H1 (cell line): ENCODE data around the gene ZNF548. TPM values are rescaled to one million over a fixed set of nuclear protein-coding genes. Genes with fewer than 3 reads are reported as not detected.

Experiments
- CTCF ChIA-PET: fragments of 300-600 bp; sonication (Branson Sonifier 250); formaldehyde crosslinking; loops from one replicate; lab custom pipeline; 2021; ENCODE audit not compliant: partially characterized antibody; lab: Charles Lee
- POLR2A ChIA-PET: fragments of 300-600 bp; sonication (Branson Sonifier 250); formaldehyde crosslinking; loops from one replicate; lab custom pipeline; 2021; ENCODE audit warnings: inconsistent platforms; ENCODE audit not compliant: partially characterized antibody; lab: Charles Lee
- DNase-seq, 2 experiments: peaks; one replicate each; pipeline versions ENCODE4 v3.0.0 to v3.0.0-alpha.2; 2010 to 2022; ENCODE audit warnings: low spot score in 2 of 2, low read depth in 1 of 2, mixed read lengths in 1 of 2
- FAIRE-seq: peaks from 2 replicates; lab custom pipeline; 2011; peaks lifted over from hg19 to GRCh38; lab: Jason Lieb, UNC
- H2AFZ ChIP-seq: 2 replicates; pipeline ENCODE4 v1.8.1; 2012; ENCODE audit warnings: low read length, inconsistent platforms
- H2AK5ac ChIP-seq: 2 replicates; pipeline ENCODE4 v1.6.1; 2013; ENCODE audit warnings: low read depth, low read length
- H2BK120ac ChIP-seq: replicated peaks from 2 replicates; pipeline ENCODE3; 2013; ENCODE audit warnings: low read depth, low read length, inconsistent platforms
- H2BK12ac ChIP-seq: 2 replicates; pipeline ENCODE4 v1.6.1; 2013; ENCODE audit warnings: low read depth, low read length
- H2BK15ac ChIP-seq: 2 replicates; pipeline ENCODE4 v1.6.1; 2013; ENCODE audit warnings: low read length
- H2BK20ac ChIP-seq: 2 replicates; pipeline ENCODE4 v1.6.1; 2013; ENCODE audit warnings: low read length
- H2BK5ac ChIP-seq: 2 replicates; pipeline ENCODE4 v1.6.1; 2013; ENCODE audit warnings: low read depth, low read length
- H3K14ac ChIP-seq: 2 replicates; pipeline ENCODE4 v1.6.1; 2013; ENCODE audit warnings: inconsistent platforms; ENCODE audit not compliant: insufficient read length
- H3K18ac ChIP-seq: 2 replicates; pipeline ENCODE4 v1.6.1; 2013; ENCODE audit warnings: low read length; ENCODE audit errors: extremely low read depth
- H3K23ac ChIP-seq: 2 replicates; pipeline ENCODE4 v1.6.1; 2013; ENCODE audit warnings: inconsistent platforms; ENCODE audit not compliant: insufficient read length
- H3K23me2 ChIP-seq: 2 replicates; pipeline ENCODE4 v1.6.1; 2013; ENCODE audit warnings: low read depth, low read length
- H3K27ac ChIP-seq: 2 replicates; pipeline ENCODE4 v1.6.1; 2011; ENCODE audit warnings: low read depth, low read length, inconsistent platforms
- H3K27me3 ChIP-seq, 4 experiments: replicated peaks in 1 of 4; 1 replicate in 1 of 4; 2 replicates in 3 of 4; pipeline versions ENCODE4 v1.6.1 to v1.8.1; 2011 to 2013; ENCODE audit warnings: low read length in 3 of 4, mild to moderate bottlenecking in 3 of 4, inconsistent platforms in 2 of 4, mixed read lengths in 2 of 4, moderate library complexity in 1 of 4; ENCODE audit not compliant: control insufficient read depth in 3 of 4, insufficient read depth in 3 of 4; ENCODE audit errors: extremely low read depth in 1 of 4
- H3K36me3 ChIP-seq, 4 experiments: 2 replicates each; pipeline versions ENCODE4 v1.6.1 to v1.8.1; 2011 to 2013; ENCODE audit warnings: mild to moderate bottlenecking in 4 of 4, low read length in 3 of 4, moderate library complexity in 2 of 4, control low read depth in 1 of 4, inconsistent platforms in 1 of 4; ENCODE audit not compliant: insufficient read depth in 4 of 4, control insufficient read depth in 2 of 4
- H3K4ac ChIP-seq: replicated peaks from 2 replicates; pipeline ENCODE3; 2013; ENCODE audit warnings: low read length, low read depth, mixed read lengths, inconsistent platforms; ENCODE audit not compliant: insufficient read length
- H3K4me1 ChIP-seq, 4 experiments: replicated peaks in 1 of 4; 1 replicate in 1 of 4; 2 replicates in 3 of 4; pipeline versions ENCODE4 v1.6.1 to v1.8.1; 2011 to 2013; ENCODE audit warnings: low read length in 3 of 4, inconsistent platforms in 2 of 4, mixed read lengths in 1 of 4; ENCODE audit not compliant: insufficient read depth in 4 of 4, control insufficient read depth in 3 of 4
- H3K4me2 ChIP-seq, 2 experiments: 2 replicates each; pipeline versions ENCODE4 v1.6.1 to v1.8.1; 2011 to 2013; ENCODE audit warnings: low read depth in 2 of 2, low read length in 2 of 2, control low read depth in 1 of 2, inconsistent platforms in 1 of 2, mild to moderate bottlenecking in 1 of 2; ENCODE audit not compliant: insufficient read depth in 1 of 2
- H3K4me3 ChIP-seq, 4 experiments: fragments of 200-600, 300-600 bp in 1 of 4; sonication (generic), shearing (Covaris generic), sonication (Bioruptor Twin) in 1 of 4; 2 replicates each; pipeline versions ENCODE4 v1.5.1 to v1.8.1; 2011 to 2016; ENCODE audit warnings: low read length in 4 of 4, low read depth in 3 of 4, control low read depth in 2 of 4, inconsistent platforms in 2 of 4, mild to moderate bottlenecking in 2 of 4, mixed read lengths in 1 of 4, moderate library complexity in 1 of 4; ENCODE audit not compliant: insufficient read depth in 2 of 4; ENCODE audit errors: extremely low read depth in 1 of 4
- H3K56ac ChIP-seq: replicated peaks from 2 replicates; pipeline ENCODE3; 2013; ENCODE audit warnings: low read depth, mild to moderate bottlenecking, mixed read lengths, low read length, inconsistent platforms; ENCODE audit not compliant: insufficient read length
- H3K79me1 ChIP-seq: 2 replicates; pipeline ENCODE4 v1.6.1; 2013; ENCODE audit warnings: low read depth, low read length, control low read depth
- H3K79me2 ChIP-seq, 2 experiments: 2 replicates each; pipeline versions ENCODE4 v1.6.1 to v1.8.1; 2012 to 2013; ENCODE audit warnings: low read length in 2 of 2, mild to moderate bottlenecking in 2 of 2, inconsistent platforms in 1 of 2; ENCODE audit not compliant: insufficient read depth in 2 of 2, control insufficient read depth in 1 of 2
- H3K9ac ChIP-seq, 4 experiments: replicated peaks in 1 of 4; 1 replicate in 1 of 4; 2 replicates in 3 of 4; pipeline versions ENCODE4 v1.6.1 to v1.8.1; 2011 to 2013; ENCODE audit warnings: low read depth in 3 of 4, low read length in 3 of 4, control low read depth in 2 of 4, mild to moderate bottlenecking in 2 of 4, moderate library complexity in 2 of 4, inconsistent platforms in 1 of 4; ENCODE audit errors: extremely low read depth in 1 of 4
- H3K9me3 ChIP-seq, 2 experiments: 2 replicates each; pipeline versions ENCODE4 v1.6.1 to v1.8.1; 2012 to 2013; ENCODE audit warnings: mild to moderate bottlenecking in 2 of 2, moderate library complexity in 2 of 2, control low read depth in 1 of 2, inconsistent platforms in 1 of 2, low read depth in 1 of 2, low read length in 1 of 2, mixed read lengths in 1 of 2; ENCODE audit not compliant: insufficient read depth in 2 of 2
- H4K20me1 ChIP-seq, 2 experiments: replicated peaks in 1 of 2; 2 replicates each; pipeline versions ENCODE3 to v1.8.1; 2011 to 2013; ENCODE audit warnings: inconsistent platforms in 2 of 2, low read length in 2 of 2, mild to moderate bottlenecking in 1 of 2; ENCODE audit not compliant: insufficient read depth in 2 of 2, control insufficient read depth in 1 of 2
- H4K5ac ChIP-seq: 2 replicates; pipeline ENCODE4 v1.6.1; 2013; ENCODE audit warnings: low read length, low read depth, mixed read lengths, inconsistent platforms; ENCODE audit not compliant: insufficient read length
- H4K8ac ChIP-seq: 2 replicates; pipeline ENCODE4 v1.8.0; 2013; ENCODE audit warnings: mild to moderate bottlenecking, moderate library complexity, low read length, inconsistent platforms; ENCODE audit not compliant: insufficient read depth; ENCODE audit errors: extremely low read depth
- H4K91ac ChIP-seq: replicated peaks from 2 replicates; pipeline ENCODE3; 2013; ENCODE audit warnings: low read length, mixed read lengths, inconsistent platforms; ENCODE audit not compliant: insufficient read length
- ASH2L ChIP-seq: fragments of 200-600, 300-600 bp; sonication (generic); IDR thresholded peaks from one replicate; pipeline ENCODE4 v1.7.1; 2017; ENCODE audit warnings: low read length
- CBX8 ChIP-seq: fragments of 300-800, 300-1000 bp; sonication (generic); IDR thresholded peaks from 2 replicates; pipeline ENCODE4 v1.7.1; 2016; ENCODE audit warnings: low read depth, low read length, borderline replicate concordance
- CREB1 ChIP-seq: IDR thresholded peaks from 2 replicates; pipeline ENCODE4 v1.6.1; 2012; ENCODE audit warnings: inconsistent platforms
- CTBP2 ChIP-seq: IDR thresholded peaks from 2 replicates; pipeline ENCODE4 v1.7.0; 2011; ENCODE audit warnings: borderline replicate concordance, mild to moderate bottlenecking, moderate library complexity, mixed read lengths, low read length; ENCODE audit not compliant: insufficient read depth, insufficient read length
- EZH2 ChIP-seq: fragments of 200-600 bp; sonication (generic); IDR thresholded peaks from 2 replicates; pipeline ENCODE4 v1.7.1; 2012; ENCODE audit warnings: low read depth, mild to moderate bottlenecking, moderate library complexity, low read length, inconsistent platforms; ENCODE audit not compliant: severe bottlenecking
- HDAC2 ChIP-seq, 2 experiments: fragments of 300-600 bp in 1 of 2; sonication (generic) in 1 of 2; IDR thresholded peaks; 2 replicates each; pipeline ENCODE4 v1.6.1; 2011 to 2012; ENCODE audit warnings: low read depth in 2 of 2, low read length in 2 of 2, mild to moderate bottlenecking in 2 of 2, moderate library complexity in 2 of 2, borderline replicate concordance in 1 of 2, inconsistent platforms in 1 of 2
- JUND ChIP-seq: IDR thresholded peaks from 2 replicates; pipeline ENCODE4 v1.6.1; 2011; ENCODE audit warnings: mild to moderate bottlenecking, improper control_type of control experiment, low read length
- KDM4A ChIP-seq: IDR thresholded peaks from one replicate; pipeline ENCODE4 v1.7.1; 2012; ENCODE audit warnings: low read depth, mild to moderate bottlenecking, moderate library complexity, low read length, inconsistent platforms; ENCODE audit not compliant: severe bottlenecking
- NANOG ChIP-seq: IDR thresholded peaks from 2 replicates; pipeline ENCODE4 v1.6.1; 2011; ENCODE audit warnings: low read length, low read depth, mild to moderate bottlenecking, inconsistent platforms; ENCODE audit not compliant: insufficient read depth, poor library complexity, severe bottlenecking
- POU5F1 ChIP-seq: IDR thresholded peaks from 2 replicates; pipeline ENCODE4 v1.6.1; 2011; ENCODE audit warnings: low read depth, mild to moderate bottlenecking, low read length, moderate library complexity
- RXRA ChIP-seq: IDR thresholded peaks from 2 replicates; pipeline ENCODE4 v1.6.1; 2011; ENCODE audit warnings: low read depth, mild to moderate bottlenecking, low read length, moderate library complexity; ENCODE audit not compliant: insufficient read depth
- TBP ChIP-seq: IDR thresholded peaks from 2 replicates; pipeline ENCODE4 v1.6.1; 2011; ENCODE audit warnings: low read depth, low read length, improper control_type of control experiment
- WGBS, 2 experiments: shearing (Covaris generic) in 1 of 2; methylation state at CpG; one replicate each; pipeline versions ENCODE4 v1.1.6 to v1.1.7; 2013 to 2015; ENCODE audit warnings: low lambda C conversion rate in 2 of 2, mixed read lengths in 2 of 2, inconsistent platforms in 1 of 2, low coverage in 1 of 2, missing lambda C conversion rate in 1 of 2; ENCODE audit not compliant: insufficient replicate concordance in 2 of 2, insufficient coverage in 1 of 2, insufficient read length in 1 of 2; ENCODE audit errors: extremely low coverage in 1 of 2, missing lambda C conversion rate in 1 of 2; 5-methylcytosine and 5-hydroxymethylcytosine counted together
- polyA plus RNA-seq, 7 experiments: library from polyadenylated mRNA; depleted of rRNA in 3 of 7; stranded (reverse) in 5 of 7; unstranded in 2 of 7; fragments of >200 nt in 5 of 7; fragments of 200-250 nt in 2 of 7; gene quantifications; 1 replicate in 5 of 7; 2 replicates in 1 of 7; 4 replicates in 1 of 7; pipeline versions ENCODE4 v1.2.1 to v1.2.3, GENCODE V29; 2011 to 2013; ENCODE audit warnings: missing spikeins in 2 of 7, mixed read lengths in 2 of 7
- total RNA-seq: library from RNA; stranded (reverse); fragmentation: NEBNext Ultra II Directional; extraction: Animal tissue kit (Norgen Biotek cat#: 25700); gene quantifications from 2 replicates; pipeline ENCODE4 v1.2.1, GENCODE V29; 2021

The ZNF548 gene
- total and polyA plus RNA-seq, 2 of the 8 experiments (the other 6 are each of a cell fraction or from before 2014, with no cell fraction given), result 7.4 to 9.9 TPM

GRCh38 chr19:57419439-57419838, 29.8 kb downstream of the ZNF548 start:
- peaks cover 0 to 2% of the 10 kb centered on the region in 2 experiments; a peak in 1 of 4 replicates for H3K79me2 ChIP-seq
- DNase-seq (no peak), FAIRE-seq (no peak)
- WGBS, 2 experiments, result 91% methylated on average over 4 of the region's 4 CpGs; no CpG with 5 or more reads in 1 of the 2 experiments
- H2BK120ac ChIP-seq, result no peak overlapping the region
- H3K36me3 ChIP-seq, result peaks cover 9 to 25% (median 22%) of the 10 kb centered on the region in 4 experiments
- no peak overlapping the region for H3K4me2 ChIP-seq
- no peak overlapping the region for H3K9ac ChIP-seq
- H3K56ac ChIP-seq, result no peak overlapping the region
- H3K14ac ChIP-seq, result no peak overlapping the region
- H3K23ac ChIP-seq, result no peak overlapping the region
- ChIA-PET CTCF (interaction anchor here (1.5 kb wide), 1 partner anchor 8 kb away, joined by 4 read pairs; no protein-coding TSS in a partner anchor), POLR2A (interaction anchor here (0.5 to 3.1 kb wide), 2 partner anchors 8 to 16 kb away, joined by 3 to 17 read pairs; partner anchors contain the start of gene ZNF749)
- no peak overlapping the region for H2BK15ac ChIP-seq
- no peak overlapping the region for H4K5ac ChIP-seq
- H4K20me1 ChIP-seq, result no peaks in the 10 kb centered on the region
- no peaks in the 10 kb centered on the region; a peak in 1 of 4 replicates for H3K9me3 ChIP-seq
- H3K18ac ChIP-seq, result no peak overlapping the region
- H3K27ac ChIP-seq, result no peak overlapping the region
- H3K27me3 ChIP-seq, result no peaks in the 10 kb centered on the region
- H4K91ac ChIP-seq, result no peak overlapping the region
- no peak overlapping the region for H3K4ac ChIP-seq
- H2BK12ac ChIP-seq, result no peak overlapping the region
- TF ChIP-seq TBP, result no peak
- no peak for TF ChIP-seq NANOG
- no peak for TF ChIP-seq CREB1
- TF ChIP-seq JUND, result no peak
- TF ChIP-seq RXRA, result no peak
- no peak for TF ChIP-seq CBX8
- TF ChIP-seq EZH2, result no peak
- TF ChIP-seq KDM4A, result no peak
- no peak for TF ChIP-seq ASH2L
- TF ChIP-seq CTBP2, result no peak
- no peak for TF ChIP-seq HDAC2 (IDR thresholded peaks at IDR 0.05; ENCODE audit: borderline replicate concordance in 1 of 2, low read depth in 2 of 2, low read length in 2 of 2)
- no peak for TF ChIP-seq POU5F1
- H2AFZ ChIP-seq, result no peak overlapping the region
- H2BK5ac ChIP-seq, result no peak overlapping the region
- H2BK20ac ChIP-seq, result no peak overlapping the region
- no peaks in the 10 kb centered on the region for H3K23me2 ChIP-seq
- H2AK5ac ChIP-seq, result no peak overlapping the region
- H3K4me3 ChIP-seq, result no peak overlapping the region
- H3K79me1 ChIP-seq, result peaks cover 5% of the 10 kb centered on the region; the same call in 1 of the 2 replicates
- no peak overlapping the region for H4K8ac ChIP-seq
- no peaks in the 10 kb centered on the region for H3K4me1 ChIP-seq
